G401.6 (cell line): ENCODE data around the gene SPRY1.
A peak's percentile ranks its signal among the peaks of the same experiment; 100 is the strongest.

Source experiments
- FAIRE-seq: peaks from 2 replicates; lab custom pipeline; 2012; peaks lifted over from hg19 to GRCh38; lab: Jason Lieb, UNC

Gene SPRY1

GRCh38 chr4:123380728-123381716 lies 15.6 kb upstream of the SPRY1 start:
- FAIRE-seq = no peak

- FAIRE-seq = no peak
Measured at GRCh38 chr4:123381996-123382395, 14.6 kb upstream of the SPRY1 start.

DNA sequence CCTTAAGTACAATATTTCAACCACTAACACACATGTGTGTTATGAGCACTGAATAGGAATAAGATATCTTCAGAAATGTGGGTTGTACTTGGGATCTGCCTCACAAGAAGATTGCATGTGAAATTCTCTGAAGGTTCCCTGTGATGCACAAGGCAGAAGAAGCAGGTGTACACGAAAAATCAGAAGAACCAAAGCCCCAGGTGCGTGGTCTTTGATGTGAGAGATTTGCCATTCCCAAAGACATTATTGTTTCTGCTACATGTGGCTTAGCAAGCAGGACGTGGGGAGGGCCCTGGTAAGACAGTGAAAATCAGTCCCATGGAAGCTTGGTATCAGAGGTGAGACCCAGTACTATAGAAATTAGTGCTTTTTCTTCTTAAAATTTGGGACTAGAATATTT lies 13.0 kb upstream of the SPRY1 start:
- FAIRE-seq = no peak

GRCh38 chr4:123386609-123387008 lies 10.0 kb upstream of the SPRY1 start:
- FAIRE-seq = no peak

GRCh38 chr4:123390846-123391456 lies 5.6 kb upstream of the SPRY1 start:
- FAIRE-seq = peak; percentile 98

- peak; percentile 96 for FAIRE-seq
Measured at GRCh38 chr4:123393721-123394120, 2.9 kb upstream of the SPRY1 start.

- no peak for FAIRE-seq
Measured at GRCh38 chr4:123397144-123398065, 810 bp downstream of the SPRY1 start.

DNA sequence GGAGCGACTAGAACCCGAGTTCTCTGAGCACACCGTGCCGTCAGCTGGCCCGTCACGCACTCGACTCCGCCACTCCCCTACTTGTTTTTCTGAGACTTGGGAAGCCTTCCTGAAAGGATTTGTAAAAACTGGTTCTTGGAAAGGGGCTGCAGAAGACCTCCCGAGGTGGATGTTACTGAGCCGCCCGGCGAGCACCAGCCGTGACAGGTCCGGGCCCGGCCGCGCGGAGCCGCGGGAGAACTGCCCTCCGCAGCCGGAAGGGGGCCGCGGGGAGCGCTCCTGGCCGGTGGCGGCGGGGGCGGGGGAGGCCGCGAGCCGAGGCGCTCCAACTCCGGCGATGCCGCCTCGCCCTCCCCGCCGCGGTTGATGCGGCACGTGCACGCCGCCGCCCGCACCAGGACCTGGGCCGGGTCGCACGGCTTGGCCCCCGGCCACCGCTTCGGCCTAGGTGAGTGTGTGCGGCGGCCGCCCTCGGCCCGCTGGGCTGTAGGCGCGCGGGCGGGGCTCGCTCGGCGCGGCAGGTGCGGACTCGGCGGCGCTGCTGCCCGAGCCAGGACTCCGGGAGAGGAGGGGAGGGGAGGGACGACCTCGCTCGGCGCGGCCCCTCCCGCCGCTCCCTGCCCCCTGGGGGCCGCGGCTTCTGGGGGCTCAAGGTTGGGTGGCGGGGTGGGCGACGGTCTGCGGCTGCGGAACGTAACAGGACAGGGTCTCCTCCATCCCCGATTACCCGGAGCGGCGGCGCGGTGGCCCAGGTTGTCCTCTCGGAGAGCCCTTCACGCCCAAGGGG lies 1.7 kb downstream of the SPRY1 start:
- no peak for FAIRE-seq

DNA sequence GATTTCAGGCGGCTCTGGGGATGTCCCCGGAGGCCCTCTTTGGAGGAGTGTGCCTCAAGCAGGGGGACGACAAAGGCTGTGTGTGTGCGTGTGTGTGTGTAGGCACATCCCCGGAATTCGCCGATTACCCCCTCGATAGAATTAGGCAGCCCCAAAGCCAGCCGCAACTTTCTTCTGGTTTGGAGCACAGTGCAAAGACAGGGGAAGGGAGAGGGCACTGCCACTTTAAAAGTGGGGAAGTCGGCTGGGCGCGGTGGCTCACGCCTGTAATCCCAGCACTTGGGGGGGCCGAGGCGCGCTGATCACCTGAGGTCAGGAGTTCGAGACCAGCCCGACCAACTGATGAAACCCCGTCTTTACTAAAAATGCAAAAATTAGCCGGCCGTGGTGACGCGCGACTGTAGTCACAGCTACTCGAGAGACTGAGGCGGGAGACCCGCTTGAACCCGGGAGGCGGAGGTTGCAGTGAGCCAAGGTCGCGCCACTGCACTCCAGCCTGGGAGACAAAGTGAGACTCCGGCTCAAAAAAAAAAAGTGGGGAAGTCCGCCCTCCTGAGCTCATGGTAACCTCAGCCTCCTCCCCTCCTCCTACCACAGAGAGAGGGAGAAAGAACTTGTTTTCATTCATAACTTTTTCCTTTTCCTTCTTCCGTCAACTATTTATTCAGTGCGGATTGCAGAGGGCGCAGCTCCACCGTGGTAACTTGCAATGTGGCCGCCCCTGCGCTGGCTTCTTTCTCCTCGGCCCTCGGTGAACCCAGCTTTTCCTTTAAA lies 2.4 kb downstream of the SPRY1 start:
- peak; percentile 36 for FAIRE-seq

- no peak for FAIRE-seq
Measured at GRCh38 chr4:123399627-123400358, 3.2 kb downstream of the SPRY1 start.

- no peak for FAIRE-seq
Measured at GRCh38 chr4:123401271-123402120, 4.9 kb downstream of the SPRY1 start.

DNA sequence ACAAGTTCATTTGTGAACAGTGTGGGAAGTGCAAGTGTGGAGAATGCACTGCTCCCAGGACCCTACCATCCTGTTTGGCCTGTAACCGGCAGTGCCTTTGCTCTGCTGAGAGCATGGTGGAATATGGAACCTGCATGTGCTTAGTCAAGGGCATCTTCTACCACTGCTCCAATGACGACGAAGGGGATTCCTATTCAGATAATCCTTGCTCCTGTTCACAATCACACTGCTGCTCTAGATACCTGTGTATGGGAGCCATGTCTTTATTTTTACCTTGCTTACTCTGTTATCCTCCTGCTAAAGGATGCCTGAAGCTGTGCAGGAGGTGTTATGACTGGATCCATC lies 5.5 kb downstream of the SPRY1 start:
- FAIRE-seq = no peak

DNA sequence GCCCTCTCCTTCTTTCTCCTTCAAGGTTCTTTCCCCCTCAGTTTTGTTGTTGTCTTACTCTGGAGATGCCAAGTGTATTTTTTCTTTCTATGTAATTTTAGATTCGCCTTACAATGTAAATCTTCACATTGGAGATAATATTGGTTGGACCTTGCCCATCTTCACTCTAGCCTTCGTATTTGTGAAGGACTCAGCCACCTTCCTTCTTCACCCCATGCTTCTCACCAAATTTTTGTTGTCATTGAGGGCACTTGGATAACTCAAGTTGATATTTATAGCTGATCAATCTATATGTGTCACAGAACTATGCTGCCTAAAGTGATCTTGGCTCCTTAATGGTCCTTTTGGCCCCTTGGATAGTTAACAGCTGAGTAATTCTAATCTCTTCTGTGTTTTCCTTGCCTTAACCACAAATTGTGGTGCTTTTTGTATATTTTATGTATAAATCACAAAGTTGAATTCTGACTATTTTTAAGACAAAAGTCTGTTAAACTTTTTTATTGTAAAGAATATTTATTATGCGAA lies 6.5 kb downstream of the SPRY1 start:
- FAIRE-seq = peak; percentile 92

GRCh38 chr4:123404533-123404932 lies 7.9 kb downstream of the SPRY1 start:
- FAIRE-seq = no peak

GRCh38 chr4:123405267-123405865 lies 8.8 kb downstream of the SPRY1 start:
- FAIRE-seq = no peak

DNA sequence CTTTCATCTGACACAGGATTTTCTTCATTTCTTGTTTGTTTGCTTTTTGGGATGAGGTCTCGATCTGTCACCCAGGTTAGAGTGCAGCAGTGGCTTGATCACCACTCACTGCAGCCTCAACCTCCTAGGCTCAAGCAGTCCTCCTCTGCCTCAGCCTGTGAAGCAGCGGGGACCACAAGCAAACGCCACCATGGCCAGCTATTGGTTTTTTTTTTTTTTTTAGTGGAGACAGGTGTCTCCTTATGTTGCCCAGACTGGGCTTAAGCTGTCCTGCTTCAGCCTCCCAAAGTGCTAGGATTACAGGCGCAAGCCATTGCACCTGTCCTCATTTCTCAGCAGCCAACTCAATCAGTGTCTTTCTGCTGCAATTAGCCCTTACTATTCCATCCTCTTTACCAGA lies 10.3 kb downstream of the SPRY1 start:
- no peak for FAIRE-seq

GRCh38 chr4:123408471-123409084 lies 12.0 kb downstream of the SPRY1 start:
- peak; percentile 99 for FAIRE-seq

GRCh38 chr4:123409334-123409733 lies 12.7 kb downstream of the SPRY1 start:
- FAIRE-seq = no peak
